GM19463 (cell line): Measurements from ENCODE around the gene TSGA10.
A peak's percentile ranks its signal among the peaks of the same experiment; 100 is the strongest.
"Not testable (repeated sequence)": the region's sequence is repeated elsewhere in the genome, so short reads cannot be mapped to it uniquely, and the experiment has no call there.

Experiments used
- ATAC-seq: cut with Tn5 transposase; IDR thresholded peaks from one replicate; pipeline ENCODE4 v1.9.1; 2021; ENCODE audit warnings: mild to moderate bottlenecking, moderate library complexity; ENCODE audit not compliant: unreplicated experiment

Gene TSGA10

DNA sequence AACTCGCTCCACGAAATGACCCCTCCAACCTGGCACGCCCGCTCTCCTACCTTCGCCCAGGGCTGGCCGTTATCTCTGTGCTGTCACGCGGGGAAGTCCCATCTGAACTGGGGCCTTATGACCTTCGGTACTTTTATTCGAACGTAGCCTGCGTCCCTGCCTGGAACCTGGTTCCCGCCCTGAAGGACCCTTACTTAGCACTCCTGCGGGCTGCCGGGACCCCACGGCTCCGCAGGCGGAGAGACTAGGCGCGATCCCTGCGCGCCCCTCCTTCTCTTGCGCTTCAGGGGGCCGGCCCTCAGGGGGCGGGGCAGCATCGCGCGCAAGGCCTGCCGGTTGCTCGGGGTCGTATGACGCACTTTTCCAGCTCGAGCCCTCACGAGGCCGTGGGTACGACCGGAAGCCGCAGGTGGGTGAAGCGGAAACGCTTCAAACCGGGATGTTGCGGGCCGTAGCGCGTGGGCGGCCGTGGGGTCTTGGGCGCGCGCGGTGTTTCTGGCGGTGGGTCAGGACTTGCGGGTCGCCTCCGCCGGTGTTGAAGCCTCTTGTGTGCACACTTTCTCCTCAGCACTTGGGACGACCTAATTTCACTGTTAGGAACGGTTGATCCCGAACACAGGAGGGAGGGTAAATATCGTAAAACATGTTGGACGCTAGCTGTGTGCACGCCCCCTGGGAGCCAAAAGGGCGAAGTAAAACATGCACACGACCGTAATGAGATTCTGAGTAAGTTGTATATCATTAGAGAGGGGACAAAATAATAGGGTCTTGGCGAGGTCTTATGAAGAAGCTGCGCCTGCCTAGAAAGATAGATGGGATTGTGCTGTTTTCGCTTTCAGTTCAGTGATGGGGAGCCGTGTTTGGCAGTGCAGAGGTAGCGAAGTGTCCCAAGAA is at the start of gene TSGA10, which contains the start of gene LIPT1:
Gene TSGA10, minus strand, starts transcription at position 300 of the 894 bp plus-strand sequence. CDS start 45,503 bp downstream, outside the sequence.
Gene LIPT1, plus strand, starts transcription at position 325 of the 894 bp plus-strand sequence. CDS start 6,991 bp downstream, outside the sequence.
- peak; percentile 99 for ATAC-seq

- no peak for ATAC-seq
These were observed 47.4 kb upstream of the TSGA10 start for GRCh38 chr2:99201959-99202678.

GRCh38 chr2:99200076-99200800 is 45.5 kb upstream of the TSGA10 start:
- ATAC-seq, result no peak

- no peak for ATAC-seq
These were observed 43.5 kb upstream of the TSGA10 start for GRCh38 chr2:99198103-99198841.

GRCh38 chr2:99192364-99192763 is 37.6 kb upstream of the TSGA10 start:
- ATAC-seq, result not testable (repeated sequence)

DNA sequence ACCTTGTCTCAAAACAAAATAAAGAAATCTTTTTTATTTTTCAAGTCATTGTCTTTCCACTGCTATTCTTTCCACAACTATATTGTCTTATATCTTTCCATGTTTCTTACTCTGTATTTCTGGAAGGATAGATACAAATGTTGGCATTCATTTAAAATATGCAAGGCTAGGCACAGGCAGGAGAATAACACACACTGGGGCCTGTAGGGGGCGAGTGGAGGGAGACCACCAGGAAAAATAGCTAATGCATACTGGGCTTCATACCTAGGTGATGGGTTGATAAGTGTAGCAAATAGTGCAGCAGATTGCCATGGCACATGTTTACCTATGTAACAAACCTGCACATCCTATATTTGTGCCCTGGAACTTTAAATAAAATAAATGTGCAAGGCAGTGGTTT is 35.8 kb upstream of the TSGA10 start:
- no peak for ATAC-seq

DNA sequence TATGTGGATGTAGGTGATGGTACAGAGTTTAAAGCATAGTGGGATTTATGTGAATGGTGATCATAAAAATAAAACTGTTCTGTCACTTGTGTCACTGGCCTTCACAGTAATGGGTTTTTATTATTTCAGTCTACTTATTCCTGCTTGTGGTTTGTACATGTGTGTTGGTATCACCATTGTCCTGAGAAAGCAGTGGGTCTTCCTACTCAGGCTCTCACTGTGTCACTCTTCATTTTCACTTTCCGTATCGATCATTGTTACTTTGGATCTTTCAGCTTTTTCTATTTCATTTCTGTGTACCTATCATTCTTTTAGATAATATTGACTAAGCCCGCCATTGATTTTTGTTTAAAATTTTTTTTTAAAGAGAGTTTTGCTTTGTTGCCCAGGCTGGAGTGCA is 33.6 kb upstream of the TSGA10 start:
- ATAC-seq, result no peak

- ATAC-seq, result no peak
These were observed 32.3 kb upstream of the TSGA10 start for GRCh38 chr2:99187011-99187410.

- ATAC-seq, result no peak
These were observed 30.1 kb upstream of the TSGA10 start for GRCh38 chr2:99184811-99185210.

GRCh38 chr2:99183025-99183424 is 28.3 kb upstream of the TSGA10 start:
- ATAC-seq, result no peak

GRCh38 chr2:99181624-99182000 is 26.9 kb upstream of the TSGA10 start:
- no peak for ATAC-seq

- peak; percentile 89 for ATAC-seq
These were observed 26.2 kb upstream of the TSGA10 start, which contains the start of the genes MITD1 and MRPL30 for GRCh38 chr2:99180755-99181623. MITD1 (minus strand) TSS chr2:99181058; CDS start chr2:99180981, 77 bp downstream. MRPL30 (plus strand) TSS chr2:99181184; CDS start chr2:99186204, 5,020 bp downstream.

DNA sequence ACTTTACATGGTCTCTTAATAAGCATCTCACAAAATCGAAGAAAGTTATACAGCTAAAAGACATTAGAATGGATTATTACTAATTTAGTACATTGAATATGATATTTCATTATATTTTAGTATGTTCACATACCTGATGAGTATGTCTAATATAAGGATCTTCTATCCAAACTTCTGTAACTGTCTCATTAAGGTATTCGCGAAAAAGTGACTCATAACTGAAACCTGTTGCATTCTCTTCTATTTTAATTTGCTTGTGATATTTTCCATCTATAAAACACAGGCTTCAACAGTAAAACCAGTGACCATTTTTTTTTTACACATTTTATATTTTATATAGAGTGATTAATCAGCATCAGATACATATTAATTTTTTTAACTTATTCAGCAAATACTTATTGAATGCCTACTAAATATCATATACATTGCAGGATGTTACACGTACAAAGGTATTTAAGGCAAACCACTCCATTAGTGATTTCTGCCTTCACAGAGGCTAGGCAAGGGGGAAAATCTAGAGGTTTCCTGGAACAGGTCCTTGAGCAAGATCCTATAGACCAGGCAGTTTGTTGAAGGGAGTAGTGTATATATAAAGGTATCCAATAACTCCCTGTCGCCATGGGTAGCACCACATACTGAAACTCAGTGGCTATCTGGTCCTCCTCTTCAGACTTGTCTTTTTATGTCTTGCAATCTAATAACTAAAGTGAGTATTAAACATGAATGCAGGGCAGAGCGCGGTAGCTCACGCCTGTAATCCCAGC is 16.8 kb upstream of the TSGA10 start:
- ATAC-seq, result no peak

DNA sequence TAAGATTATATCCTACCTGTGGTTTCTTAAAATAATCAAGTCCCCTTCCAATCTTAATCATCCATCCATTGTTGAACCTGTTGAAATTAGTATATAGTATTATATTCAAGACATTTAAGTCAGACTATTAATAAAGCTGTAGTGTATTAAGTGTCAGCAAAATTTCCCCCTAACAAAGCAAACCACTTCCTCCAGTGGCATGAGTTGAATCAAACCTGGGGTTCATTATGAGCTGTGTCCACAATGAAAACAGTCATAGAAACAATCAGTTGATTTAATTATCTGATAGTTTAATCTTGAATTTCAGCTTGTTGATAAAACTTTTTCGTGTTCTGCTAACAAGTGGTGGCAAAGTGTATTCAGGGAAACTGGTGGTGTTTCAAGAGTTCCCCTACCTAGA is 14.8 kb upstream of the TSGA10 start:
- ATAC-seq, result no peak

GRCh38 chr2:99166218-99166617 is 11.5 kb upstream of the TSGA10 start:
- no peak for ATAC-seq

- no peak for ATAC-seq
These were observed 4.9 kb upstream of the TSGA10 start for GRCh38 chr2:99159594-99159993.

GRCh38 chr2:99158599-99158998 is 3.9 kb upstream of the TSGA10 start:
- ATAC-seq, result no peak

DNA sequence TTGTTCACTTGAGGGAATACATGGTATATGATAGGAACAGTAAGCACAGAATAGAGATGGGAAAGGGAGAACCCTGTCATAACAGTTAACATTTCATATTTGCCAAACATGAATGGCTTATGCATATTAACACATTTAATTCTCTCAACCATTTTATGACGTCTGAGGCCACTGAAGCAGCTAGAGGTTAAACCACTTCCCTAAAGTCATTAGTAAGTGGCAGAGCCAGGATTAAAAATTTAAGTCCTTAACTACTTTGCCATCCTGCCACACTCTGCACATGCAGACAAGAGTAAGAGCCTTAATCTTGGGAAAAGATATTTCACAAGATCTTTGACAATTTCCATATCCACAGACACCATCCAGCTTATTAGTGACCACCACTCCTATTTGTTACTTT is 2.1 kb upstream of the TSGA10 start:
- no peak for ATAC-seq
